A549 (cell line): ENCODE data around the gene SPC24. TPM values are rescaled to one million over a fixed set of nuclear protein-coding genes. Genes with fewer than 3 reads are reported as not detected.

Source experiments
- ATAC-seq, 2 experiments: fragments of 200-7000 bp in 1 of 2; fragments of >200 bp in 1 of 2; cut with Nextera tagmentation in 1 of 2; cut with Tn5 transposase in 1 of 2; 3 replicates each; pipeline versions ENCODE4 v1.8.0 to v1.9.1; 2018 to 2020; ENCODE audit warnings: mild to moderate bottlenecking in 1 of 2, moderate library complexity in 1 of 2
- CTCF ChIA-PET: fragments of 300-600 bp; sonication (Branson Sonifier 250); formaldehyde crosslinking; extraction: SDS; loops from one replicate; lab custom pipeline; 2021; ENCODE audit warnings: antibody characterized with exemption, inconsistent platforms; lab: Yijun Ruan, JAX
- POLR2A ChIA-PET: fragments of 350-600 bp; formaldehyde crosslinking; extraction: SDS; loops from one replicate; lab custom pipeline; 2021; ENCODE audit warnings: antibody characterized with exemption, inconsistent platforms; lab: Yijun Ruan, JAX
- DNase-seq, 2 experiments: peaks; one replicate each; pipeline versions ENCODE4 v3.0.0 to v3.0.0-alpha.2; 2011 to 2016; ENCODE audit warnings: low read depth in 1 of 2, low spot score in 1 of 2
- FAIRE-seq: peaks from 2 replicates; lab custom pipeline; 2011; peaks lifted over from hg19 to GRCh38; lab: Jason Lieb, UNC
- H3K27ac ChIP-seq, 2 experiments: fragments of >200 bp; sonication (Bioruptor Twin); formaldehyde crosslinking; 3 replicates each; pipeline ENCODE4 v1.5.1; 2016 to 2017
- H3K4me1 ChIP-seq: fragments of >200 bp; sonication (Bioruptor Twin); formaldehyde crosslinking; 3 replicates; pipeline ENCODE4 v1.6.1; 2016
- H3K4me2 ChIP-seq: fragments of >200 bp; sonication (Bioruptor Twin); formaldehyde crosslinking; 3 replicates; pipeline ENCODE4 v1.6.1; 2016
- H3K4me3 ChIP-seq: fragments of >200 bp; sonication (Bioruptor Twin); formaldehyde crosslinking; 3 replicates; pipeline ENCODE4 v1.5.1; 2016
- H3K9me3 ChIP-seq: fragments of >200 bp; sonication (Bioruptor Twin); formaldehyde crosslinking; 3 replicates; pipeline ENCODE4 v1.6.1; 2016
- BCL3 ChIP-seq: fragments of >200 bp; sonication (Bioruptor Twin); formaldehyde crosslinking; IDR thresholded peaks from 3 replicates; pipeline ENCODE4 v1.6.1; 2016
- CBX2 ChIP-seq: fragments of 200-600 bp; sonication (generic); IDR thresholded peaks from 2 replicates; pipeline ENCODE4 v1.6.1; 2016; ENCODE audit warnings: low read depth, mild to moderate bottlenecking, borderline replicate concordance
- CBX8 ChIP-seq: fragments of 200-600 bp; sonication (generic); IDR thresholded peaks from 2 replicates; pipeline ENCODE4 v1.6.1; 2016
- EHMT2 ChIP-seq: fragments of 200-600 bp; sonication (generic); IDR thresholded peaks from 2 replicates; pipeline ENCODE4 v1.6.1; 2016; ENCODE audit warnings: antibody characterized with exemption, low read depth, mild to moderate bottlenecking, moderate library complexity
- EP300 ChIP-seq, 2 experiments: fragments of >200 bp; sonication (Bioruptor Twin); formaldehyde crosslinking; IDR thresholded peaks; 2 replicates in 1 of 2; 3 replicates in 1 of 2; pipeline ENCODE4 v1.6.1; 2016 to 2017
- FOSB ChIP-seq: fragments of 250-450 bp; sonication (Bioruptor Pico); IDR thresholded peaks from 2 replicates; pipeline ENCODE4 v1.5.0; 2020; ENCODE audit warnings: mild to moderate bottlenecking, moderate library complexity
- FOSL2 ChIP-seq, 2 experiments: fragments of 450-650 bp in 1 of 2; fragments of >200 bp in 1 of 2; sonication (Bioruptor Twin) in 1 of 2; formaldehyde crosslinking; IDR thresholded peaks; 2 replicates each; pipeline versions ENCODE4 v1.5.0 to v1.6.1; 2016 to 2020; ENCODE audit warnings: mild to moderate bottlenecking in 1 of 2, moderate library complexity in 1 of 2
- GATA3 ChIP-seq: IDR thresholded peaks from 2 replicates; pipeline ENCODE4 v1.6.1; 2012; ENCODE audit warnings: borderline replicate concordance
- HOXB5 ChIP-seq: fragments of 250-450 bp; sonication (Bioruptor Pico); IDR thresholded peaks from 2 replicates; pipeline ENCODE4 v1.5.0; 2020; ENCODE audit warnings: mild to moderate bottlenecking, moderate library complexity
- JUN ChIP-seq, 2 experiments: fragments of >200 bp; sonication (Bioruptor Twin); formaldehyde crosslinking; IDR thresholded peaks; 2 replicates in 1 of 2; 3 replicates in 1 of 2; pipeline ENCODE4 v1.6.1; 2016 to 2017
- PBX3 ChIP-seq: IDR thresholded peaks from 2 replicates; pipeline ENCODE4 v1.6.1; 2012
- PHF8 ChIP-seq: fragments of 200-600 bp; sonication (generic); IDR thresholded peaks from 2 replicates; pipeline ENCODE4 v1.6.1; 2016; ENCODE audit warnings: low read depth, mild to moderate bottlenecking, antibody characterized with exemption, moderate library complexity, borderline replicate concordance
- POLR2A ChIP-seq: IDR thresholded peaks from 2 replicates; pipeline ENCODE4 v1.6.1; 2012; ENCODE audit warnings: mild to moderate bottlenecking, low read length
- RNF2 ChIP-seq: fragments of 200-600 bp; sonication (generic); IDR thresholded peaks from 2 replicates; pipeline ENCODE4 v1.6.1; 2016; ENCODE audit warnings: low read depth, mild to moderate bottlenecking, antibody characterized with exemption, moderate library complexity, borderline replicate concordance
- TP53 ChIP-seq: fragments of 250-450 bp; sonication (Bioruptor Pico); IDR thresholded peaks from 2 replicates; pipeline ENCODE4 v1.5.0; 2021; ENCODE audit warnings: mild to moderate bottlenecking, moderate library complexity
- ZFP36 ChIP-seq: fragments of 450-650 bp; IDR thresholded peaks from 2 replicates; pipeline ENCODE4 v1.6.1; 2014; ENCODE audit warnings: borderline replicate concordance; ENCODE audit not compliant: partially characterized antibody
- WGBS: methylation state at CpG from one replicate; pipeline ENCODE4 v1.1.6; 2017; ENCODE audit errors: missing lambda C conversion rate; 5-methylcytosine and 5-hydroxymethylcytosine counted together
- polyA plus RNA-seq, 4 experiments: library from polyadenylated mRNA; depleted of rRNA in 3 of 4; stranded (reverse); fragments of >200 nt; fragmentation: RNase III in 1 of 4; extraction: RNeasy Plus Mini Kit Qiagen cat#74134 plus additional on column Dnase treatment in 1 of 4; gene quantifications; 2 replicates in 3 of 4; 3 replicates in 1 of 4; pipeline ENCODE4 v1.2.3, GENCODE V29; 2011 to 2017
- TF ChIP-seq, protein P1 (sequence below): fragments of >200 bp; sonication (Bioruptor Twin); formaldehyde crosslinking; IDR thresholded peaks from 3 replicates; pipeline ENCODE4 v1.5.1; 2016
- TF ChIP-seq, protein P2 (sequence below): IDR thresholded peaks from 2 replicates; pipeline ENCODE4 v1.6.1; 2012
- TF ChIP-seq, protein P3 (sequence below): fragments of 250-450 bp; sonication (Bioruptor Pico); IDR thresholded peaks from 2 replicates; pipeline ENCODE4 v1.5.0; 2020; ENCODE audit warnings: low read depth, mild to moderate bottlenecking, moderate library complexity
- TF ChIP-seq, protein P4 (sequence below): fragments of >200 bp; sonication (Bioruptor Twin); formaldehyde crosslinking; IDR thresholded peaks from 2 replicates; pipeline ENCODE4 v1.6.1; 2016

The SPC24 gene
- polyA plus RNA-seq, 2 of the 4 experiments (the other 2 are of a cell fraction) = 16.5 to 22.2 TPM

GRCh38 chr19:11138601-11139300, 16.8 kb downstream of the SPC24 start:
- Histone ChIP-seq H3K9me3 (no peaks in the 10 kb centered on the region), H3K4me1 (peaks cover 54% of the 10 kb centered on the region), H3K27ac (peak overlapping the region; percentile 98 to 100), H3K4me2 (peak overlapping the region; percentile 82), H3K4me3 (0 out of 3 replicates have a peak overlapping the region, but pooled peaks have one; percentile 18)
- TF ChIP-seq TP53 (CRISPR knock-in tag) = no peak
- TF ChIP-seq BCL3 = 0 out of 3 replicates have a peak, but pooled peaks have one; percentile 31
- TF ChIP-seq EHMT2 = no peak
- TF ChIP-seq FOSB = no peak
- no peak for TF ChIP-seq FOSL2 (IDR thresholded peaks at IDR 0.05)
- peak; percentile 75 for TF ChIP-seq FOSL2 (CRISPR knock-in tag; IDR thresholded peaks at IDR 0.05)
- TF ChIP-seq, protein P1, sequence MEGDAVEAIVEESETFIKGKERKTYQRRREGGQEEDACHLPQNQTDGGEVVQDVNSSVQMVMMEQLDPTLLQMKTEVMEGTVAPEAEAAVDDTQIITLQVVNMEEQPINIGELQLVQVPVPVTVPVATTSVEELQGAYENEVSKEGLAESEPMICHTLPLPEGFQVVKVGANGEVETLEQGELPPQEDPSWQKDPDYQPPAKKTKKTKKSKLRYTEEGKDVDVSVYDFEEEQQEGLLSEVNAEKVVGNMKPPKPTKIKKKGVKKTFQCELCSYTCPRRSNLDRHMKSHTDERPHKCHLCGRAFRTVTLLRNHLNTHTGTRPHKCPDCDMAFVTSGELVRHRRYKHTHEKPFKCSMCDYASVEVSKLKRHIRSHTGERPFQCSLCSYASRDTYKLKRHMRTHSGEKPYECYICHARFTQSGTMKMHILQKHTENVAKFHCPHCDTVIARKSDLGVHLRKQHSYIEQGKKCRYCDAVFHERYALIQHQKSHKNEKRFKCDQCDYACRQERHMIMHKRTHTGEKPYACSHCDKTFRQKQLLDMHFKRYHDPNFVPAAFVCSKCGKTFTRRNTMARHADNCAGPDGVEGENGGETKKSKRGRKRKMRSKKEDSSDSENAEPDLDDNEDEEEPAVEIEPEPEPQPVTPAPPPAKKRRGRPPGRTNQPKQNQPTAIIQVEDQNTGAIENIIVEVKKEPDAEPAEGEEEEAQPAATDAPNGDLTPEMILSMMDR = no peak
- 0 out of 2 replicates have a peak, but pooled peaks have one; percentile 2 for TF ChIP-seq POLR2A
- no peak for TF ChIP-seq CBX8
- TF ChIP-seq HOXB5 = no peak
- TF ChIP-seq, protein P2, sequence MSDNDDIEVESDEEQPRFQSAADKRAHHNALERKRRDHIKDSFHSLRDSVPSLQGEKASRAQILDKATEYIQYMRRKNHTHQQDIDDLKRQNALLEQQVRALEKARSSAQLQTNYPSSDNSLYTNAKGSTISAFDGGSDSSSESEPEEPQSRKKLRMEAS = 0 out of 2 replicates have a peak, but pooled peaks have one; percentile 43
- TF ChIP-seq, protein P3, sequence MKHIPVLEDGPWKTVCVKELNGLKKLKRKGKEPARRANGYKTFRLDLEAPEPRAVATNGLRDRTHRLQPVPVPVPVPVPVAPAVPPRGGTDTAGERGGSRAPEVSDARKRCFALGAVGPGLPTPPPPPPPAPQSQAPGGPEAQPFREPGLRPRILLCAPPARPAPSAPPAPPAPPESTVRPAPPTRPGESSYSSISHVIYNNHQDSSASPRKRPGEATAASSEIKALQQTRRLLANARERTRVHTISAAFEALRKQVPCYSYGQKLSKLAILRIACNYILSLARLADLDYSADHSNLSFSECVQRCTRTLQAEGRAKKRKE (CRISPR knock-in tag) = no peak
- TF ChIP-seq PHF8 = no peak
- TF ChIP-seq, protein P4, sequence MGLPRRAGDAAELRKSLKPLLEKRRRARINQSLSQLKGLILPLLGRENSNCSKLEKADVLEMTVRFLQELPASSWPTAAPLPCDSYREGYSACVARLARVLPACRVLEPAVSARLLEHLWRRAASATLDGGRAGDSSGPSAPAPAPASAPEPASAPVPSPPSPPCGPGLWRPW = no peak
- no peak for TF ChIP-seq RNF2
- no peak for TF ChIP-seq ZFP36
- peak; percentile 57; the same call in 1 of the 2 replicates for TF ChIP-seq PBX3
- TF ChIP-seq CBX2 = no peak
- TF ChIP-seq JUN (IDR thresholded peaks at IDR 0.05) = peak in 1 of 2 experiments; percentile 43; a peak in 1 of 5 replicates
- peak in 1 of 2 experiments; percentile 31; a peak in 2 of 5 replicates for TF ChIP-seq EP300 (IDR thresholded peaks at IDR 0.05)
- peak; percentile 23 for TF ChIP-seq GATA3
- CTCF ChIA-PET = interaction anchor here (0.8 to 4.0 kb wide), 15 partner anchors 9 to 344 kb away, joined by 4 to 57 read pairs (median 6); partner anchors contain the start of gene KANK2
- FAIRE-seq = no peak
- DNase-seq = peak; percentile 69 to 87
- peak; percentile 73 to 74 for ATAC-seq
- 0% methylated on average over 7 of the region's 13 CpGs for WGBS
- POLR2A ChIA-PET = interaction anchor here (0.5 to 1.8 kb wide), 6 partner anchors 18 to 242 kb away, joined by 3 to 18 read pairs (median 4); partner anchors contain the start of gene KANK2
